Measurements from ENCODE around the gene TMPRSS2.

The TMPRSS2 gene

GRCh38 chr21:41507521-41508414, at the start of gene TMPRSS2:
TMPRSS2 (minus strand) TSS chr21:41508158; CDS start chr21:41498133, 10,025 bp downstream.
- TF ChIP-seq GATA2 (IDR thresholded peaks at IDR 0.05; ENCODE audit: low read depth, low read length) (no peak), GATA3 (IDR thresholded peaks at IDR 0.05; ENCODE audit: low read depth, low read length) (no peak)

- TF ChIP-seq GATA3 (IDR thresholded peaks at IDR 0.05; ENCODE audit: low read depth, low read length) (no peak), GATA2 (IDR thresholded peaks at IDR 0.05; ENCODE audit: low read depth, low read length) (no peak)
These were observed 47.1 kb upstream of the TMPRSS2 start for GRCh38 chr21:41555057-41555456.

DNA sequence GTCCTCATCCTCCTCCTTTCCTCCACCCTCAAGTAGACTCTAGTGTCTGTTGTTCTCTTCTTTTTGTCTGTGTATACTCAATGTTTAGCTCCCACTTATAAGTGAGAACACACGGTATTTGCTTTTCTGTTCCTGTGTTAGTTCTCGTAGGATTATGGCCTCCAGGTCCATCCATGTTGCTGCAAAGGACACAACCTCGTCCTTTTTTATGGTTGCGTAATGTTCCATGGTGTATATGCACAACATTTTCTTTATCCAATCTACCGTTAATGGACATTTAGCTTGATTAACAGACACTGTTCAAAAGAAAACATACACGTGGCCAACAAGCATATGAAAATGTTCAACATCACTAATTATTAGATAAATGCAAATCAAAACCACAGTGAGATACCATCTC, 44.3 kb upstream of the TMPRSS2 start:
- TF ChIP-seq GATA2 (IDR thresholded peaks at IDR 0.05; ENCODE audit: low read depth, low read length) (no peak), GATA3 (IDR thresholded peaks at IDR 0.05; ENCODE audit: low read depth, low read length) (no peak)

DNA sequence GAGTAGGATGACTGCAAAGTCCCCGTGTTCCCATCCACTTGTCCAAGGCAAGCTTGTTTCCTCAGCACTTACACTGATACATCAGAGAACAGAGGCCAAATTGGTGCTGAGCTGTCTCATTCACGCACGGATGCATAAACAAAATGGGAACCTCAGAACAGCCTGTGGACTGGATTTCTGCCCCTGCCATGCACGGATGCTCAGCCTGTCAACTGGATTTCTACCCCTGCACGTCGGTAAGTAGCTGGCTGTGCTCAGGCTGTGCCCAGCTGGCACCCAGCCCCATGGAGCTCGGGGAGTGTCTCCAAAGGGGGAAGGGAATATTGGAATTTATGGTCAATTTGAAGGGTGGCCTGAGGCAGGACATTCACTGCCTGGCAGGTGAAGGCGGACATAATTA, 40.8 kb upstream of the TMPRSS2 start:
- TF ChIP-seq GATA2 (IDR thresholded peaks at IDR 0.05; ENCODE audit: low read depth, low read length) (no peak), GATA3 (IDR thresholded peaks at IDR 0.05; ENCODE audit: low read depth, low read length) (no peak)

- TF ChIP-seq GATA3 (IDR thresholded peaks at IDR 0.05; ENCODE audit: low read depth, low read length) (no peak), GATA2 (IDR thresholded peaks at IDR 0.05; ENCODE audit: low read depth, low read length) (no peak)
These were observed 39.2 kb upstream of the TMPRSS2 start for GRCh38 chr21:41547111-41547510.

DNA sequence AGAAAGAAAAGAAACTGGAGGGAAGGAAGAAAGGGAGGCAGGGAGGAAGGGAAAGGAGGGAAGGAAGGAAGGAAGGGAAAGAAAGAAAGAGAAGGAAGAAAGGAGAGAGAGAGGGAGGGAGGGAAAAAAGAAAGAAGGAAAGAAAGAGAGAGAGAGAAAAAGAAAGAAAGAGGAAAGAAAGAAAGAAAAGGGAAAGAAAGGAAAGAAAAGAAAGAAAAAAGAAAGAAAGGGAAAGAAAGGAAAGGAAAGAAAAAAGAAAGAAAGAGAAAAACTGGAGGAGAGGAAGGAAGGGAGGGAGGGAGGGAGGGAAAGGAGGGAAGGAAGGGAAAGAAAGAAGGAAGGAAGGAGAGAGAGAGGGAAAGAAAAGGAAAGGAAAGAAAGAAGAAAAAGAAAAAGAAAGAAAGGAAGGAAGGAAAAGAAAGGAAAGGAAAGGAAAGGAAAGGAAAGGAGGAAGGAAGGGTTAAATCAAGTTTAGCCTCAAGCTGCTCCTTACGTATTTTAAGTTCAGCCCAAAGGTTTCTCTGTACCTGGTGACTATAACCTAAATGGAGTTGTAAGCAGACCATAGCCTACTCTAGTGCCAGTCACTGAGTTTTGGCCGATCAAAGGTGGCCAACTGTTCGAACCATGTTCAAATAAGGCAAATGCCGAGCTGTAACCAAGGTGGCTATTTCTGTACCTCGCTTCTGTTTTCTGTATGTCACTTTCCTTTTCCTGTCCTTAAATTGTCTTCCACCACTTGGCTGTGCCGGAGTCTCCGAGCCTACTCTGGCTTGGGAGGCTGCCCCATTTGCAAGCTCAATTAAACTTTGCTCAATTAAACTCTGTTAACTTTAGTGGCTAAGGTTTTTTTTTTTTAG, 37.8 kb upstream of the TMPRSS2 start:
- no peak for TF ChIP-seq GATA2 (IDR thresholded peaks at IDR 0.05; ENCODE audit: low read depth, low read length)
- TF ChIP-seq GATA3 (IDR thresholded peaks at IDR 0.05; ENCODE audit: low read depth, low read length) = no peak

GRCh38 chr21:41542727-41543126, 34.8 kb upstream of the TMPRSS2 start:
- TF ChIP-seq GATA2 (IDR thresholded peaks at IDR 0.05; ENCODE audit: low read depth, low read length) (no peak), GATA3 (IDR thresholded peaks at IDR 0.05; ENCODE audit: low read depth, low read length) (no peak)

GRCh38 chr21:41537356-41537755, 29.4 kb upstream of the TMPRSS2 start:
- TF ChIP-seq GATA3 (IDR thresholded peaks at IDR 0.05; ENCODE audit: low read depth, low read length) (no peak), GATA2 (IDR thresholded peaks at IDR 0.05; ENCODE audit: low read depth, low read length) (no peak)

DNA sequence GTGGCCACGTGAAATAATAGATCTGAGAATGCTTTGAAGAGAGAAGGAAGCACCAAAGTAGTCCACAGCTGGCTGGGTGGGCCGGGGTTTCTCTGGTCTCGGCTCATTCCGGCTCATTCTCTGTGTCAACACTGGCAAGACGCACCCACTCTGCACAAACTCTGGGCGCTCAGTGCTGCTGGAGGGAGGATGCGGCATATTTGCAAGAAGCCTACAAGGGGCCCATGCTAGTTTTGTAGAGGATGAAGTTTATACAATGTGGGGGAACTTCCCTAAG, 28.8 kb upstream of the TMPRSS2 start:
- TF ChIP-seq GATA3 (IDR thresholded peaks at IDR 0.05; ENCODE audit: low read depth, low read length) (no peak), GATA2 (IDR thresholded peaks at IDR 0.05; ENCODE audit: low read depth, low read length) (no peak)

DNA sequence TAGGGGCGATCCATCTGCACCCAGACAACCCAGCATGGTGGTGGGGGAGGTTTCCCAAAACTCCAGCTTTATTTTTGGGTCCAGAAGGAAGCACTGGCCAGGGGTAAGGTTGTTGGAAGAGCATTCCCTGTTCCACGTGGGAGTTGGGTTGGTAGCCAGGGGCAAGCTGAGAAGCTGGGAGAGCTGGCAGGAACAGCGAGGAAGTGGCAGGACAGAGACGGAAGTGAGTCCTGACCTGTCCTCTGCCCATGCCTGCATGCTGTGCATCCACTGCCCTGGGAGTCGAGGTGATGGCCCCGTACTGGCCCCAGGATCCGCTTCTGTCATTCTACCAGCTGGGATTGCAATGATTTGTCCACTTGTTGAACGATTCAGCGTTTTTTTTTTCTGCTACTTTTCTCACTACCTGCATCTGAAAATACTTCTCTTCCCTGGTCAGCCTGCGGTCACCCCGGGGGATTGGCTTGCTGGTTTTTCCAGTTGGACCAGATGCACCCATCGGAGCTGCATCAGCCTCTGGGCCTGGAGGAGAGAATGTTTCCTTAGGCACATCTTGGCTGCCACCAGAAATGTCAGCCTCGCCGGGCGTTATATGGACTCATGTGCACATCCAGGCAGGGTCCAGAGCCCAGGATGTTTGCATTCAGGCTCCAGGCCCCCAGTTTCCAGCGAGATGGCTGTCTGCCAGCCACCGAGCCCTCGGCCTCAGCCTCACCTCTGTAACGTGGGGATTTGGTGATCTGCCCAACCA, 28.3 kb upstream of the TMPRSS2 start:
- TF ChIP-seq GATA3 (IDR thresholded peaks at IDR 0.05; ENCODE audit: low read depth, low read length) (no peak), GATA2 (IDR thresholded peaks at IDR 0.05; ENCODE audit: low read depth, low read length) (no peak)

DNA sequence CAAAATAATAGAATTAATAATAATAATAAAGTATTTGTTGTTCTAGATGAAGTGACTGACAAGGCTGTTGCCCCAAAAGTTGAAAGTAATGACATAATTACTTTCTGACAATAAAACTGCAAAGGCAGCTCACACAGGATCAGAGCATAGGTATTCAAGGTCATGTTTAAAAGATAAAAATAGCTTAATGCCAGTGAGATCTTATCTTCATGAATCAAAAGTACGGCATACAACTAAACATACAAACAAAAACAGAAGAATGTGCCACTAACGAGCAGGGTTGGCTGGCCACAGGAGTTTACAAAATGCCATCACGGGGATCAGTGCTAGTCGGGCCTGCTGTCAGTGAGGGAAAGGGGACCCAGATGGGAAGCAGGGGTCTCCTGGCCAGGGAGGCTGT, 22.4 kb upstream of the TMPRSS2 start:
- no peak for TF ChIP-seq GATA2 (IDR thresholded peaks at IDR 0.05; ENCODE audit: low read depth, low read length)
- no peak for TF ChIP-seq GATA3 (IDR thresholded peaks at IDR 0.05; ENCODE audit: low read depth, low read length)

DNA sequence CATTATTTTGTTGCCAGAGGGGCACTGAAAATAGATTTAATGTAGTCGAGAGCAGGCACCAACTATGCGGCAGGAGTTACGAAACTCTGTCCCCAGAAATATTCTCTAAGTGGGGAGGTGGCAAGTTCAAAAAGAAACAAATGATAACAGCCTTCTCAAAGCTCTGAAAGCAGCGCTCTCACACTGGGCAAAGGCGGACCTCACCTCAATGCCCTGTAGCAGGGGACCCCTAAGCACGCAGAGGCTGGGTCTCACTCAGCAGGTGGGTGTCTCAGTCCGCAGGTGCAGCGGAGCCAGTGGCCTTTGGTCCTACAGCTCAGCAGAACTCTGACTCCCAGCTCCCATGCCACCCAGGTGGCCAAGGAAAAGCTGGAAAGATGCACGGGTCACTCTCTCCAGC, 21.8 kb upstream of the TMPRSS2 start:
- no peak for TF ChIP-seq GATA3 (IDR thresholded peaks at IDR 0.05; ENCODE audit: low read depth, low read length)
- TF ChIP-seq GATA2 (IDR thresholded peaks at IDR 0.05; ENCODE audit: low read depth, low read length) = no peak

GRCh38 chr21:41526478-41527087, 18.6 kb upstream of the TMPRSS2 start:
- no peak for TF ChIP-seq GATA3 (IDR thresholded peaks at IDR 0.05; ENCODE audit: low read depth, low read length)
- TF ChIP-seq GATA2 (IDR thresholded peaks at IDR 0.05; ENCODE audit: low read depth, low read length) = no peak

- TF ChIP-seq GATA3 (IDR thresholded peaks at IDR 0.05; ENCODE audit: low read depth, low read length) (no peak), GATA2 (IDR thresholded peaks at IDR 0.05; ENCODE audit: low read depth, low read length) (no peak)
These were observed 15.2 kb upstream of the TMPRSS2 start for GRCh38 chr21:41523175-41523574.

All from SH-SY5Y (cell line).